Natural killer cell (primary cell): ENCODE results near the gene NDUFB1. TPM values are rescaled to one million over a fixed set of nuclear protein-coding genes. Genes with fewer than 3 reads are reported as not detected.

Experiments
- ATAC-seq, 3 donors: fragments of 150-1000 bp in 2 of 3; fragments of 200-7000 bp in 1 of 3; cut with Tn5 transposase; 1 replicate in 1 of 3; 2 replicates in 2 of 3; pipeline ENCODE4 v1.10.0; 2021; ENCODE audit warnings: mild to moderate bottlenecking in 2 of 3, moderate library complexity in 2 of 3
- DNase-seq, 2 donors: peaks; one replicate each; pipeline versions ENCODE4 v3.0.0 to v3.0.0-alpha.2; 2013 to 2021; ENCODE audit warnings: mixed read lengths in 1 of 2
- H3K27ac ChIP-seq: one replicate; pipeline ENCODE4 v1.5.1; 2013; ENCODE audit warnings: mild to moderate bottlenecking, low read length
- H3K27me3 ChIP-seq: one replicate; pipeline ENCODE4 v1.6.1; 2013; ENCODE audit warnings: low read length; ENCODE audit not compliant: control insufficient read depth, insufficient read depth
- H3K36me3 ChIP-seq: one replicate; pipeline ENCODE4 v1.6.1; 2013; ENCODE audit warnings: low read length; ENCODE audit not compliant: control insufficient read depth, insufficient read depth
- H3K4me1 ChIP-seq: one replicate; pipeline ENCODE4 v1.6.1; 2013; ENCODE audit warnings: low read length; ENCODE audit not compliant: control insufficient read depth, insufficient read depth
- H3K4me3 ChIP-seq: one replicate; pipeline ENCODE4 v1.5.1; 2013; ENCODE audit warnings: low read length
- H3K9me3 ChIP-seq: one replicate; pipeline ENCODE4 v1.6.1; 2013; ENCODE audit warnings: low read length; ENCODE audit not compliant: control insufficient read depth, insufficient read depth
- H3K27ac Mint-ChIP-seq, 2 donors: one replicate each; pipeline ENCODE4 v1.8.0; 2022; ENCODE audit warnings: mild to moderate bottlenecking in 2 of 2, mixed read lengths in 2 of 2, moderate library complexity in 1 of 2
- H3K27me3 Mint-ChIP-seq, 2 donors: one replicate each; pipeline ENCODE4 v1.8.0; 2022; ENCODE audit warnings: low read depth in 2 of 2, mixed read lengths in 2 of 2
- H3K36me3 Mint-ChIP-seq: one replicate; pipeline ENCODE4 v1.8.0; 2022; ENCODE audit warnings: mixed read lengths
- H3K4me1 Mint-ChIP-seq, 2 donors: one replicate each; pipeline ENCODE4 v1.8.0; 2022; ENCODE audit warnings: mixed read lengths in 2 of 2
- H3K4me3 Mint-ChIP-seq: one replicate; pipeline ENCODE4 v1.8.0; 2022; ENCODE audit warnings: mild to moderate bottlenecking, moderate library complexity, mixed read lengths
- H3K9me3 Mint-ChIP-seq, 2 donors: one replicate each; pipeline ENCODE4 v1.8.0; 2022; ENCODE audit warnings: mixed read lengths in 2 of 2
- CTCF ChIP-seq: fragments of 200-600 bp; IDR thresholded peaks from one replicate; pipeline ENCODE4 v1.8.0; 2022; ENCODE audit warnings: antibody characterized with exemption
- whole genome bisulfite sequencing: methylation state at CpG from one replicate; pipeline ENCODE4 v1.1.7; 2013; ENCODE audit warnings: missing lambda C conversion rate; ENCODE audit not compliant: insufficient coverage; 5-methylcytosine and 5-hydroxymethylcytosine counted together
- intact Hi-C: fragments of 100-400 bp; cut with micrococcal nuclease; formaldehyde crosslinking; loops from one replicate; pipeline ENCODE4 v1.14.2; 2022
- total RNA-seq, 4 donors: library from RNA; stranded (reverse); fragments of 120-200 nt in 1 of 4; gene quantifications; one replicate each; pipeline versions ENCODE4 v1.2.3 to v1.2.4, GENCODE V29; 2013 to 2022

NDUFB1 gene
- total RNA-seq, 3 donors from 2014 or later (not counting 1 experiment from before 2014, with no cell fraction given): 40.9 to 55.4 (median 45.0) TPM

- peaks cover 38% of the 10 kb centered on the region for H3K36me3 Mint-ChIP-seq
- H3K4me1 Mint-ChIP-seq: peaks cover 4 to 8% of the 10 kb centered on the region in 2 donors
Measured at GRCh38 chr14:92143962-92144361, 22.5 kb upstream of the NDUFB1 start.

GRCh38 chr14:92143309-92143708 is 21.8 kb upstream of the NDUFB1 start:
- Mint-ChIP-seq H3K36me3 (peaks cover 38% of the 10 kb centered on the region), H3K4me3 (no peak overlapping the region), H3K27ac (no peak overlapping the region), H3K4me1 (peaks cover 4 to 8% of the 10 kb centered on the region in 2 donors), H3K27me3 (no peaks in the 10 kb centered on the region), H3K9me3 (no peaks in the 10 kb centered on the region)
- Histone ChIP-seq H3K27ac (no peak overlapping the region), H3K4me3 (no peak overlapping the region), H3K9me3 (no peaks in the 10 kb centered on the region), H3K36me3 (peaks cover 63% of the 10 kb centered on the region), H3K4me1 (no peaks in the 10 kb centered on the region), H3K27me3 (no peaks in the 10 kb centered on the region)
- intact Hi-C loops: no loop called here
- ATAC-seq: no peak
- no peak for DNase-seq
- no peak for TF ChIP-seq CTCF
- WGBS: 100% methylated on average over 1 of the region's 4 CpGs

More at GRCh38 chr14:92143962-92144361, 22.5 kb upstream of the NDUFB1 start:
- H3K9me3 Mint-ChIP-seq: no peaks in the 10 kb centered on the region
- H3K4me1 ChIP-seq: no peaks in the 10 kb centered on the region
- no peak overlapping the region for H3K27ac Mint-ChIP-seq
- peaks cover 60% of the 10 kb centered on the region for H3K36me3 ChIP-seq
- no peak overlapping the region for H3K4me3 ChIP-seq
- no peak for TF ChIP-seq CTCF
- 100% methylated on average over 3 of the region's 3 CpGs for WGBS
- H3K9me3 ChIP-seq: no peaks in the 10 kb centered on the region
- no peak overlapping the region for H3K27ac ChIP-seq
- ATAC-seq: no peak
- intact Hi-C loops: no loop called here
- no peak overlapping the region for H3K4me3 Mint-ChIP-seq
- H3K27me3 ChIP-seq: no peaks in the 10 kb centered on the region
- no peaks in the 10 kb centered on the region for H3K27me3 Mint-ChIP-seq
- no peak for DNase-seq

GRCh38 chr14:92135269-92135668 is 13.8 kb upstream of the NDUFB1 start:
- H3K27ac ChIP-seq: no peak overlapping the region
- H3K9me3 ChIP-seq: no peaks in the 10 kb centered on the region
- WGBS: 100% methylated on average over 1 of the region's 1 CpG
- Mint-ChIP-seq H3K9me3 (no peaks in the 10 kb centered on the region), H3K4me3 (no peak overlapping the region), H3K27ac (no peak overlapping the region), H3K4me1 (peaks cover 5 to 11% of the 10 kb centered on the region in 2 donors), H3K27me3 (no peaks in the 10 kb centered on the region), H3K36me3 (peaks cover 21% of the 10 kb centered on the region)
- H3K4me3 ChIP-seq: no peak overlapping the region
- H3K36me3 ChIP-seq: peaks cover 57% of the 10 kb centered on the region
- intact Hi-C loops: loop anchor here (2.0 to 5.0 kb wide), 2 partner anchors 547 to 650 kb away; no protein-coding TSS in a partner anchor
- H3K27me3 ChIP-seq: no peaks in the 10 kb centered on the region
- DNase-seq (peak in 1 of 2 donors; percentile 50), ATAC-seq (no peak)
- H3K4me1 ChIP-seq: no peaks in the 10 kb centered on the region
- peak; percentile 45 for TF ChIP-seq CTCF

GRCh38 chr14:92134456-92134855 is 12.9 kb upstream of the NDUFB1 start:
- no peak for TF ChIP-seq CTCF
- Histone ChIP-seq H3K4me1 (no peaks in the 10 kb centered on the region), H3K4me3 (no peak overlapping the region), H3K27ac (no peak overlapping the region), H3K9me3 (no peaks in the 10 kb centered on the region), H3K36me3 (peaks cover 59% of the 10 kb centered on the region), H3K27me3 (no peaks in the 10 kb centered on the region)
- no CpG with 5 or more reads among the region's 1 CpG for WGBS
- Mint-ChIP-seq H3K27ac (peak overlapping the region in 1 of 2 donors; percentile 39), H3K4me1 (peaks cover 5 to 15% of the 10 kb centered on the region in 2 donors), H3K4me3 (no peak overlapping the region), H3K9me3 (no peaks in the 10 kb centered on the region), H3K36me3 (peaks cover 21% of the 10 kb centered on the region), H3K27me3 (no peaks in the 10 kb centered on the region)
- DNase-seq (no peak), ATAC-seq (no peak)
- intact Hi-C loops: loop anchor here (2.0 kb wide), 1 partner anchor 650 kb away; no protein-coding TSS in a partner anchor
